Uterus (tissue), 4 donors: ENCODE measurements around the gene CDC42SE2. TPM values are rescaled to one million over a fixed set of nuclear protein-coding genes. Genes with fewer than 3 reads are reported as not detected.

Source experiments
- DNase-seq, 2 donors: peaks; one replicate each; pipeline ENCODE4 v3.0.0-alpha.2; 2019 to 2020
- H3K27ac ChIP-seq, 2 donors: fragments of 200-600 bp; sonication (generic); 1 replicate in 1 of 2; 2 replicates in 1 of 2; pipeline ENCODE4 v1.5.1; 2016 to 2018
- H3K27me3 ChIP-seq, 2 donors: fragments of 200-600 bp; sonication (generic); one replicate each; pipeline ENCODE4 v1.5.1; 2018 to 2019; ENCODE audit warnings: control low read depth in 1 of 2
- H3K36me3 ChIP-seq, 2 donors: fragments of 200-600 bp; sonication (generic); one replicate each; pipeline ENCODE4 v1.5.1; 2019; ENCODE audit warnings: control low read depth in 1 of 2
- H3K4me1 ChIP-seq, 2 donors: fragments of 200-600 bp; sonication (generic); one replicate each; pipeline ENCODE4 v1.5.1; 2018 to 2019; ENCODE audit warnings: control low read depth in 1 of 2
- H3K4me3 ChIP-seq, 2 donors: fragments of 200-600 bp; sonication (generic); 1 replicate in 1 of 2; 2 replicates in 1 of 2; pipeline ENCODE4 v1.5.1; 2018 to 2019; ENCODE audit warnings: mild to moderate bottlenecking in 1 of 2
- H3K9me3 ChIP-seq, 2 donors: fragments of 200-600 bp; sonication (generic); one replicate each; pipeline ENCODE4 v1.5.1; 2019; ENCODE audit warnings: control low read depth in 1 of 2
- POLR2A ChIP-seq, 2 donors: fragments of 450-650 bp; IDR thresholded peaks; one replicate each; pipeline ENCODE4 v1.6.1; 2016; ENCODE audit warnings: antibody characterized with exemption in 2 of 2, mild to moderate bottlenecking in 1 of 2, moderate library complexity in 1 of 2
- intact Hi-C: fragments of 100-400 bp; cut with DNase I; formaldehyde crosslinking; loops from one replicate; pipeline ENCODE4 v1.15.1; 2023; ENCODE audit warnings: low total_unique reads
- small RNA-seq: library from RNA; depleted of rRNA; stranded (forward); fragments of <200 nt; gene quantifications from one replicate; pipeline ENCODE3, GENCODE V24; 2016
- total RNA-seq, 4 donors: library from RNA; depleted of rRNA in 3 of 4; stranded (reverse); fragments of >200 nt in 3 of 4; gene quantifications; one replicate each; pipeline versions ENCODE4 v1.1.0 to v1.2.4, GENCODE V29; 2014 to 2023
- TF ChIP-seq, protein P1 (sequence below), 4 experiments: fragments of 200-600 bp in 2 of 4; fragments of 450-650 bp in 2 of 4; sonication (generic) in 2 of 4; IDR thresholded peaks; one replicate each; pipeline ENCODE4 v1.5.1; 2016 to 2019; ENCODE audit warnings: antibody characterized with exemption in 4 of 4, mild to moderate bottlenecking in 2 of 4, moderate library complexity in 1 of 4
- donor health status: DM: yes; HTN: yes; CAD: no.

CDC42SE2 gene
- total RNA-seq, 4 donors from 2014 or later: 4.6 to 62.8 (median 21.9) TPM

DNA sequence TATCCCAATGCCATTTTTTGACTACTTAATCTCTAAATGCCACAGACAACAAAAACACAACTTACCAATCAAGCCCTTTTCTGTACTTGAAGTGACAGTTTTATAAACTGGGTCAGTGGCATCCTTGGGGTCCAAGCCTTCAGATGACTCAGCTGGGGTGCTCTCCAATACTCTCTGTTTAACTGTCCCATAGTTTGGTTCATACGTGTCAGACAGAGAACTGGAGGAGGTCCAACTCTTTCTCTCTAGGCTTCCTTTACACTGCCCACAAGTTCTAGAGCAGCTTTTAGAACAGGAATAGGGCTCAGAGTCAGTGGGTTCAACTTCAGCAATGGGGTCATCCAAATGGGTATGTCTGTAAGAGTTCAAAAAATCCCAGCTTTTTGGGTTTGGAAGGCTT lies 166.9 kb downstream of the CDC42SE2 start:
- Histone ChIP-seq H3K27me3 (no peaks in the 10 kb centered on the region), H3K36me3 (no peaks in the 10 kb centered on the region), H3K4me3 (no peak overlapping the region), H3K4me1 (no peaks in the 10 kb centered on the region), H3K27ac (no peak overlapping the region), H3K9me3 (no peaks in the 10 kb centered on the region)
- no peak for TF ChIP-seq POLR2A (IDR thresholded peaks at IDR 0.05)
- TF ChIP-seq, protein P1, sequence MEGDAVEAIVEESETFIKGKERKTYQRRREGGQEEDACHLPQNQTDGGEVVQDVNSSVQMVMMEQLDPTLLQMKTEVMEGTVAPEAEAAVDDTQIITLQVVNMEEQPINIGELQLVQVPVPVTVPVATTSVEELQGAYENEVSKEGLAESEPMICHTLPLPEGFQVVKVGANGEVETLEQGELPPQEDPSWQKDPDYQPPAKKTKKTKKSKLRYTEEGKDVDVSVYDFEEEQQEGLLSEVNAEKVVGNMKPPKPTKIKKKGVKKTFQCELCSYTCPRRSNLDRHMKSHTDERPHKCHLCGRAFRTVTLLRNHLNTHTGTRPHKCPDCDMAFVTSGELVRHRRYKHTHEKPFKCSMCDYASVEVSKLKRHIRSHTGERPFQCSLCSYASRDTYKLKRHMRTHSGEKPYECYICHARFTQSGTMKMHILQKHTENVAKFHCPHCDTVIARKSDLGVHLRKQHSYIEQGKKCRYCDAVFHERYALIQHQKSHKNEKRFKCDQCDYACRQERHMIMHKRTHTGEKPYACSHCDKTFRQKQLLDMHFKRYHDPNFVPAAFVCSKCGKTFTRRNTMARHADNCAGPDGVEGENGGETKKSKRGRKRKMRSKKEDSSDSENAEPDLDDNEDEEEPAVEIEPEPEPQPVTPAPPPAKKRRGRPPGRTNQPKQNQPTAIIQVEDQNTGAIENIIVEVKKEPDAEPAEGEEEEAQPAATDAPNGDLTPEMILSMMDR (IDR thresholded peaks at IDR 0.05): no peak
- intact Hi-C loops: no loop called here
- DNase-seq: no peak

DNA sequence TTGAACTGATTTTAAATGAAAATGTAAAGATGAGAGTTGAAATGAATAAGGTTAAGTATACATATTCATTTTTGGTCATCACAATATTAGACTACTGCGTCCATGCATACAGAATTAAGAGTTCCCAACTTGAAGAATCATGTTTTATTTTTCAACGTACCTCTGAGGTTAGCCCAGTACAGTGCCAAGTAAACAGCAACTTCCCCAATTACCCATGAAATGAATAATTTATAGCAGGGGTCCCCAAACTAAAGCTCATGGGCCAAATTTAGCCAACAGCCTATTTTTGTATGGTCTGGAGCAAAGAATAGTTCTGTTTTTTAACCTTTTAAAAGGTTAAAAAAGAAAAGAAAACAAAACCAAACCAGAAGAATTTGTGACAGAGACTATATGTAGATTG lies 167.9 kb downstream of the CDC42SE2 start:
- no peak overlapping the region for H3K27ac ChIP-seq
- no peaks in the 10 kb centered on the region for H3K4me1 ChIP-seq
- DNase-seq: no peak
- intact Hi-C loops: no loop called here
- H3K36me3 ChIP-seq: no peaks in the 10 kb centered on the region
- no peaks in the 10 kb centered on the region for H3K9me3 ChIP-seq
- no peak overlapping the region for H3K4me3 ChIP-seq
- no peak for TF ChIP-seq POLR2A (IDR thresholded peaks at IDR 0.05)
- TF ChIP-seq, protein P1 (IDR thresholded peaks at IDR 0.05): no peak
- no peaks in the 10 kb centered on the region for H3K27me3 ChIP-seq

DNA sequence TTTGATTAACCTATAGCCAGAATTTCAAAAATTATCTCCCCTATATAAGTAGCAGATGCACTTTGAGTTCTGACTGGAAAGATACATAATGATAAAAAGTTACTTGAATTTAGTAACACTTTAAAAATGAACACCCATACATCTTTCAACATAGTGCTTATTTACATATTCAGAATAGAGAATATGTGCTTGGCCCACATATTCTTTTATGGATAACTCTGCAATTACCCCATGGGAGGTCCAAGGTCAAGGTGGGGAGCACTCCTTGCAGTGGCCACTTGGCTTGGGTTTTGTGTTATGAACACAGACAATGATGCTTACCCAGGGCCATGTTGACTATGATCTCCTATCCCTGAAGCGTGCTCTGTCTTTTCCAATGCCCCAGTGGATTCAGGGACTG lies 169.3 kb downstream of the CDC42SE2 start:
- Histone ChIP-seq H3K4me3 (no peak overlapping the region), H3K36me3 (no peaks in the 10 kb centered on the region), H3K27ac (no peak overlapping the region), H3K9me3 (no peaks in the 10 kb centered on the region), H3K27me3 (no peaks in the 10 kb centered on the region), H3K4me1 (no peaks in the 10 kb centered on the region)
- DNase-seq: no peak
- intact Hi-C loops: no loop called here
- TF ChIP-seq POLR2A (IDR thresholded peaks at IDR 0.05): no peak
- TF ChIP-seq, protein P1 (IDR thresholded peaks at IDR 0.05): no peak

DNA sequence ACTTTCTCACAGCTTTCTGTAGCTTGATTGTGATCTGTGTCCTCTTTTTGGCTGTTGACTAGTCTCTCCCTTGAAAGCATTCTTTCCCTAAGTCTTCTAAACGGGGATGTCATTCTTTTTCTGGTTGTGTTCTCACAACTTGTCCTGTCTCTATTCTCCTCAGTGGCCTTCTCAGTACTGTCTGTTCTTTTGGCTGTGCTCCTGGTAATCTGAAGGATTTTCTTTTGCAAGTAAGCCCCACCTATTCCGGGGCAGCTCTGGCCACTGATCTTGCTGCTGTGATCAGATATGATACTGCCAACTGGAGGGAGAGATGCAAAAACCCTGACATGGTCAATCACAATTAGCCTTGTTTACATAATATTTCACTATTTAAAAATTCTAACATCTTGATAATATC lies 172.2 kb downstream of the CDC42SE2 start:
- Histone ChIP-seq H3K4me3 (no peak overlapping the region), H3K27me3 (no peaks in the 10 kb centered on the region), H3K27ac (no peak overlapping the region), H3K36me3 (no peaks in the 10 kb centered on the region), H3K4me1 (no peaks in the 10 kb centered on the region), H3K9me3 (no peaks in the 10 kb centered on the region)
- intact Hi-C loops: no loop called here
- TF ChIP-seq, protein P1 (IDR thresholded peaks at IDR 0.05): no peak
- no peak for TF ChIP-seq POLR2A (IDR thresholded peaks at IDR 0.05)
- DNase-seq: no peak

DNA sequence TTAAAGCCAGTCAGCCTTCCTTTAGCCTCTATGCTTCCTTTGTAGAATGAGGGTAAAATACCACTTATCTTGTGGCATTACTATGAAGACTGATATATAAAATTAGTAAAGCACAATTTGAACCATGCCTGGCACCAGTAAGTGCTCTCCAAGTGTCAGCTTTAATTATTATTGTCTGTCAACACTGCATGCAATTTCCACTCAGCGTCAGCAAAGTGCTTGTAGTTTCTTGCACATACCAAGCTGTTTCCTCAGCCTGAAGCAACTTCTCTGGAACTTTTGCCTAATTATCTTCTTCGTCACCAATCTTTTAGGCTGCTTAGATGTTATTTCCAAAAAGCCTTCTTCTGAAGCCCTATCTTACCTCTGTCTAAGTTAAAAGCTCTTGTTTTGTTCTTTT lies 177.3 kb downstream of the CDC42SE2 start:
- H3K4me3 ChIP-seq: no peak overlapping the region
- intact Hi-C loops: no loop called here
- H3K27me3 ChIP-seq: no peaks in the 10 kb centered on the region
- no peaks in the 10 kb centered on the region for H3K9me3 ChIP-seq
- no peaks in the 10 kb centered on the region for H3K4me1 ChIP-seq
- H3K27ac ChIP-seq: no peak overlapping the region
- TF ChIP-seq, protein P1 (IDR thresholded peaks at IDR 0.05): no peak
- no peak for TF ChIP-seq POLR2A (IDR thresholded peaks at IDR 0.05)
- no peaks in the 10 kb centered on the region for H3K36me3 ChIP-seq
- DNase-seq: no peak

Small RNA genes lying within 50 kb of the gene (small RNA-seq; reads per million reads assigned to genes)
- not detected for gene AC004777.1
- gene RF02271: not detected

Other genes starting within 250 kb of the CDC42SE2 start
- 100 to 1,000 TPM in 3 of 4 donors, 10 to 100 TPM in 1; 86.1 to 683 (median 196) TPM for gene HINT1, start 98.8 kb upstream of the CDC42SE2 start, total RNA-seq
- 10 to 100 TPM in 1 of 4 donors, 1 to 10 TPM in 3; 4.1 to 22.6 (median 7.9) TPM for gene LYRM7, start 93.1 kb upstream of the CDC42SE2 start, total RNA-seq